ENCODE measurements around the gene DHRSX. TPM values are rescaled to one million over a fixed set of nuclear protein-coding genes. Genes with fewer than 3 reads are reported as not detected.
"Not testable (repeated sequence)": the region's sequence is repeated elsewhere in the genome, so short reads cannot be mapped to it uniquely, and the experiment has no call there.

The DHRSX gene
- total RNA-seq, 2 donors from 2014 or later, result 24.2 to 37.1 TPM

GRCh38 chrX:2316534-2316933 lies 184.2 kb downstream of the DHRSX start:
- Histone ChIP-seq H3K27me3 (replicated peaks; ENCODE audit: insufficient read depth) (no peaks in the 10 kb centered on the region), H3K4me3 (no peak overlapping the region), H3K9me3 (no peaks in the 10 kb centered on the region), H3K36me3 (no peaks in the 10 kb centered on the region), H3K27ac (no peak overlapping the region), H3K4me1 (replicated peaks) (no peaks in the 10 kb centered on the region)
- WGBS, result 56% methylated on average over 4 of the region's 4 CpGs
- no peak for TF ChIP-seq POLR2A (IDR thresholded peaks at IDR 0.05)
- TF ChIP-seq, protein P1, sequence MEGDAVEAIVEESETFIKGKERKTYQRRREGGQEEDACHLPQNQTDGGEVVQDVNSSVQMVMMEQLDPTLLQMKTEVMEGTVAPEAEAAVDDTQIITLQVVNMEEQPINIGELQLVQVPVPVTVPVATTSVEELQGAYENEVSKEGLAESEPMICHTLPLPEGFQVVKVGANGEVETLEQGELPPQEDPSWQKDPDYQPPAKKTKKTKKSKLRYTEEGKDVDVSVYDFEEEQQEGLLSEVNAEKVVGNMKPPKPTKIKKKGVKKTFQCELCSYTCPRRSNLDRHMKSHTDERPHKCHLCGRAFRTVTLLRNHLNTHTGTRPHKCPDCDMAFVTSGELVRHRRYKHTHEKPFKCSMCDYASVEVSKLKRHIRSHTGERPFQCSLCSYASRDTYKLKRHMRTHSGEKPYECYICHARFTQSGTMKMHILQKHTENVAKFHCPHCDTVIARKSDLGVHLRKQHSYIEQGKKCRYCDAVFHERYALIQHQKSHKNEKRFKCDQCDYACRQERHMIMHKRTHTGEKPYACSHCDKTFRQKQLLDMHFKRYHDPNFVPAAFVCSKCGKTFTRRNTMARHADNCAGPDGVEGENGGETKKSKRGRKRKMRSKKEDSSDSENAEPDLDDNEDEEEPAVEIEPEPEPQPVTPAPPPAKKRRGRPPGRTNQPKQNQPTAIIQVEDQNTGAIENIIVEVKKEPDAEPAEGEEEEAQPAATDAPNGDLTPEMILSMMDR (IDR thresholded peaks at IDR 0.05), result no peak
- no peak for TF ChIP-seq POLR2AphosphoS5 (IDR thresholded peaks at IDR 0.05)
- intact Hi-C loops (cut with DNase I), result no loop called here
- no peak for DNase-seq (ENCODE audit: low spot score)

GRCh38 chrX:2315434-2315833 lies 185.3 kb downstream of the DHRSX start:
- no peaks in the 10 kb centered on the region for H3K9me3 ChIP-seq
- DNase-seq (ENCODE audit: low spot score), result no peak
- no peaks in the 10 kb centered on the region for H3K27me3 ChIP-seq (replicated peaks; ENCODE audit: insufficient read depth)
- no peaks in the 10 kb centered on the region for H3K36me3 ChIP-seq
- H3K27ac ChIP-seq, result no peak overlapping the region
- TF ChIP-seq, protein P1 (IDR thresholded peaks at IDR 0.05), result no peak
- TF ChIP-seq POLR2A (IDR thresholded peaks at IDR 0.05) (no peak), POLR2AphosphoS5 (IDR thresholded peaks at IDR 0.05) (no peak)
- no peaks in the 10 kb centered on the region for H3K4me1 ChIP-seq (replicated peaks)
- intact Hi-C loops (cut with DNase I), result no loop called here
- WGBS, result 95% methylated on average over 5 of the region's 5 CpGs
- no peak overlapping the region for H3K4me3 ChIP-seq

- Histone ChIP-seq H3K9me3 (no peaks in the 10 kb centered on the region), H3K36me3 (no peaks in the 10 kb centered on the region), H3K4me3 (no peak overlapping the region), H3K27ac (no peak overlapping the region), H3K27me3 (replicated peaks; ENCODE audit: insufficient read depth) (no peaks in the 10 kb centered on the region), H3K4me1 (replicated peaks) (no peaks in the 10 kb centered on the region)
- 86% methylated on average over 13 of the region's 14 CpGs for WGBS
- intact Hi-C loops (cut with DNase I), result no loop called here
- no peak for DNase-seq (ENCODE audit: low spot score)
- TF ChIP-seq POLR2AphosphoS5 (IDR thresholded peaks at IDR 0.05), result no peak
- no peak for TF ChIP-seq POLR2A (IDR thresholded peaks at IDR 0.05)
- TF ChIP-seq, protein P1 (IDR thresholded peaks at IDR 0.05), result no peak
Measured at GRCh38 chrX:2314831-2315365, 185.9 kb downstream of the DHRSX start.

- WGBS, result 81% methylated on average over 1 of the region's 1 CpG
- Histone ChIP-seq H3K9me3 (no peaks in the 10 kb centered on the region), H3K4me3 (no peak overlapping the region), H3K27ac (no peak overlapping the region), H3K27me3 (replicated peaks; ENCODE audit: insufficient read depth) (no peaks in the 10 kb centered on the region), H3K4me1 (replicated peaks) (no peaks in the 10 kb centered on the region), H3K36me3 (no peaks in the 10 kb centered on the region)
- no peak for DNase-seq (ENCODE audit: low spot score)
- intact Hi-C loops (cut with DNase I), result no loop called here
- TF ChIP-seq, protein P1 (IDR thresholded peaks at IDR 0.05), result no peak
- TF ChIP-seq POLR2AphosphoS5 (IDR thresholded peaks at IDR 0.05) (no peak), POLR2A (IDR thresholded peaks at IDR 0.05) (no peak)
Measured at GRCh38 chrX:2313864-2314640, 186.7 kb downstream of the DHRSX start.

- H3K4me3 ChIP-seq; H3K27ac ChIP-seq; H3K4me1 ChIP-seq (replicated peaks); H3K36me3 ChIP-seq; H3K9me3 ChIP-seq; DNase-seq (ENCODE audit: low spot score); intact Hi-C loops (cut with DNase I); H3K27me3 ChIP-seq (replicated peaks; ENCODE audit: insufficient read depth): not testable (repeated sequence)
- 89% methylated on average over 5 of the region's 5 CpGs for WGBS
Measured at GRCh38 chrX:2312061-2312591, 188.7 kb downstream of the DHRSX start.

Data from prostate gland (tissue), 2 donors.